Measurements from ENCODE around the gene BZW2. TPM values are rescaled to one million over a fixed set of nuclear protein-coding genes. Genes with fewer than 3 reads are reported as not detected.

Gene BZW2
- total and polyA plus RNA-seq, 2 donors (not counting 1 experiment from before 2014, with no cell fraction given): 18.4 to 20.6 TPM

DNA sequence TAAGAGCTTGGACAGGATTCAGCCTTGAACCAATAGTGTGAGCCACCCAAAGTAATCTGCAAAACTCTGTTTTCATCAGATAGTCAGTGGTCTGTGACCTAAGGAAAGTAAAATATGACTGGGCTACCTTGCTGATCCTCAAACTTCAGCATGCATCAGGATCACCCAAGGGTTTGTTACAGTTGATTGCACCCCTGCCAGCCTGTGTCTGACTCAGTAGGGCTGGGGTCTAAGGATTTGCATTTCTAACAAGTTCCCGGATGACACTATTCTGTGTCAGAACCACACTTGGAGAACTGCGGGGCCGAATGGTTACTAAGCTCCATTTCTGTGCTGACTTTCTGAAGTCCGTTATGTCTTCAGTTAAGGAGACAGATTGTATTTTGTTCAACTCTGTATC lies 66.9 kb downstream of the BZW2 start:
- no peaks in the 10 kb centered on the region for H3K4me1 ChIP-seq (ENCODE audit: control insufficient read depth in 2 of 2, insufficient read depth in 2 of 2, low read length in 2 of 2)
- no peaks in the 10 kb centered on the region for H3K27me3 Mint-ChIP-seq
- ChIA-PET CTCF (interaction anchor here (0.6 kb wide), 1 partner anchor 968 kb away, joined by 3 read pairs; no protein-coding TSS in a partner anchor), POLR2A (no interaction called here)
- no peak overlapping the region for H3K27ac Mint-ChIP-seq
- no peak overlapping the region for H3K27ac ChIP-seq (ENCODE audit: low read length in 2 of 2)
- no peaks in the 10 kb centered on the region for H3K27me3 ChIP-seq (replicated peaks in 1 of 4; ENCODE audit: control extremely low read depth in 1 of 4, control insufficient read depth in 3 of 4, insufficient read depth in 4 of 4, low read length in 3 of 4)
- H2AFZ ChIP-seq (ENCODE audit: insufficient read depth, low read depth, low read length, poor library complexity, severe bottlenecking): no peak overlapping the region
- H3K4me3 ChIP-seq (ENCODE audit: control extremely low read depth in 1 of 5, extremely low read depth in 1 of 5, insufficient read depth in 1 of 5, low read depth in 2 of 5, low read length in 4 of 5): no peak overlapping the region
- H3K9me3 ChIP-seq (ENCODE audit: control extremely low read depth in 1 of 3, control insufficient read depth in 2 of 3, insufficient read depth in 1 of 3, low read length in 2 of 3): no peaks in the 10 kb centered on the region
- 83% methylated on average over 4 of the region's 4 CpGs for WGBS (ENCODE audit: insufficient coverage)
- no peaks in the 10 kb centered on the region for H3K9me3 Mint-ChIP-seq (ENCODE audit: insufficient read depth)
- no peaks in the 10 kb centered on the region for H3K36me3 ChIP-seq (replicated peaks in 1 of 2; ENCODE audit: control extremely low read depth in 1 of 2, control insufficient read depth in 1 of 2, extremely low read depth in 1 of 2, insufficient read depth in 2 of 2, low read length in 1 of 2)
- H3K4me1 Mint-ChIP-seq: peaks cover 5% of the 10 kb centered on the region
- no peak for ATAC-seq (ENCODE audit: low read depth)
- intact Hi-C loops (cut with micrococcal nuclease): no loop called here
- H4K20me1 ChIP-seq (ENCODE audit: control insufficient read depth, insufficient read depth, low read length, poor library complexity, severe bottlenecking): no peaks in the 10 kb centered on the region
- H3K9ac ChIP-seq (ENCODE audit: low read length): no peak overlapping the region
- no peak overlapping the region for H3K4me2 ChIP-seq (replicated peaks; ENCODE audit: low read depth, low read length, poor library complexity, severe bottlenecking)
- TF ChIP-seq, protein P1, sequence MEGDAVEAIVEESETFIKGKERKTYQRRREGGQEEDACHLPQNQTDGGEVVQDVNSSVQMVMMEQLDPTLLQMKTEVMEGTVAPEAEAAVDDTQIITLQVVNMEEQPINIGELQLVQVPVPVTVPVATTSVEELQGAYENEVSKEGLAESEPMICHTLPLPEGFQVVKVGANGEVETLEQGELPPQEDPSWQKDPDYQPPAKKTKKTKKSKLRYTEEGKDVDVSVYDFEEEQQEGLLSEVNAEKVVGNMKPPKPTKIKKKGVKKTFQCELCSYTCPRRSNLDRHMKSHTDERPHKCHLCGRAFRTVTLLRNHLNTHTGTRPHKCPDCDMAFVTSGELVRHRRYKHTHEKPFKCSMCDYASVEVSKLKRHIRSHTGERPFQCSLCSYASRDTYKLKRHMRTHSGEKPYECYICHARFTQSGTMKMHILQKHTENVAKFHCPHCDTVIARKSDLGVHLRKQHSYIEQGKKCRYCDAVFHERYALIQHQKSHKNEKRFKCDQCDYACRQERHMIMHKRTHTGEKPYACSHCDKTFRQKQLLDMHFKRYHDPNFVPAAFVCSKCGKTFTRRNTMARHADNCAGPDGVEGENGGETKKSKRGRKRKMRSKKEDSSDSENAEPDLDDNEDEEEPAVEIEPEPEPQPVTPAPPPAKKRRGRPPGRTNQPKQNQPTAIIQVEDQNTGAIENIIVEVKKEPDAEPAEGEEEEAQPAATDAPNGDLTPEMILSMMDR (IDR thresholded peaks at IDR 0.05): no peak
- TF ChIP-seq EZH2 (IDR thresholded peaks at IDR 0.05; ENCODE audit: borderline replicate concordance, insufficient read depth, low read depth, low read length, poor library complexity, severe bottlenecking): no peak
- H3K4me3 Mint-ChIP-seq: no peak overlapping the region
- DNase-seq: no peak
- no peaks in the 10 kb centered on the region for H3K79me2 ChIP-seq (ENCODE audit: control insufficient read depth, insufficient read depth, low read length)

- no peak overlapping the region for H3K27ac ChIP-seq (ENCODE audit: low read length in 2 of 2)
- no peak overlapping the region for H3K4me2 ChIP-seq (replicated peaks; ENCODE audit: low read depth, low read length, poor library complexity, severe bottlenecking)
- DNase-seq (no peak), ATAC-seq (ENCODE audit: low read depth) (no peak)
- no peak overlapping the region for H3K4me3 ChIP-seq (ENCODE audit: control extremely low read depth in 1 of 5, extremely low read depth in 1 of 5, insufficient read depth in 1 of 5, low read depth in 2 of 5, low read length in 4 of 5)
- peaks cover 5% of the 10 kb centered on the region for H3K4me1 Mint-ChIP-seq
- H3K27me3 ChIP-seq (replicated peaks in 1 of 4; ENCODE audit: control extremely low read depth in 1 of 4, control insufficient read depth in 3 of 4, insufficient read depth in 4 of 4, low read length in 3 of 4): no peaks in the 10 kb centered on the region
- no peaks in the 10 kb centered on the region for H3K27me3 Mint-ChIP-seq
- no peak overlapping the region for H3K4me3 Mint-ChIP-seq
- no peaks in the 10 kb centered on the region for H3K36me3 ChIP-seq (replicated peaks in 1 of 2; ENCODE audit: control extremely low read depth in 1 of 2, control insufficient read depth in 1 of 2, extremely low read depth in 1 of 2, insufficient read depth in 2 of 2, low read length in 1 of 2)
- H3K4me1 ChIP-seq (ENCODE audit: control insufficient read depth in 2 of 2, insufficient read depth in 2 of 2, low read length in 2 of 2): no peaks in the 10 kb centered on the region
- TF ChIP-seq, protein P1 (IDR thresholded peaks at IDR 0.05): no peak
- no peak for TF ChIP-seq EZH2 (IDR thresholded peaks at IDR 0.05; ENCODE audit: borderline replicate concordance, insufficient read depth, low read depth, low read length, poor library complexity, severe bottlenecking)
- CTCF ChIA-PET: no interaction called here
- H4K20me1 ChIP-seq (ENCODE audit: control insufficient read depth, insufficient read depth, low read length, poor library complexity, severe bottlenecking): no peaks in the 10 kb centered on the region
- no peaks in the 10 kb centered on the region for H3K79me2 ChIP-seq (ENCODE audit: control insufficient read depth, insufficient read depth, low read length)
- intact Hi-C loops (cut with micrococcal nuclease): no loop called here
- POLR2A ChIA-PET: no interaction called here
- no peak overlapping the region for H3K27ac Mint-ChIP-seq
- no peaks in the 10 kb centered on the region for H3K9me3 Mint-ChIP-seq (ENCODE audit: insufficient read depth)
- H3K9ac ChIP-seq (ENCODE audit: low read length): no peak overlapping the region
- no peaks in the 10 kb centered on the region for H3K9me3 ChIP-seq (ENCODE audit: control extremely low read depth in 1 of 3, control insufficient read depth in 2 of 3, insufficient read depth in 1 of 3, low read length in 2 of 3)
- no peak overlapping the region for H2AFZ ChIP-seq (ENCODE audit: insufficient read depth, low read depth, low read length, poor library complexity, severe bottlenecking)
These were observed 69.9 kb downstream of the BZW2 start for GRCh38 chr7:16715928-16716327.

Measured in B cell (primary cell).